AG10803 (cell line): Measurements from ENCODE around the gene CDH4.

Experiments used
- DNase-seq: peaks from one replicate; pipeline ENCODE4 v3.0.0; 2010; ENCODE audit warnings: low read depth
- H3K4me3 ChIP-seq: 2 replicates; pipeline ENCODE4 v1.5.1; 2011; ENCODE audit warnings: mild to moderate bottlenecking, low read length, control low read depth
- TF ChIP-seq, protein P1 (sequence below): conservative IDR thresholded peaks from 2 replicates; pipeline ENCODE4 v1.5.1; 2011; ENCODE audit warnings: mild to moderate bottlenecking, low read length, control low read depth, inconsistent platforms

Gene CDH4

DNA sequence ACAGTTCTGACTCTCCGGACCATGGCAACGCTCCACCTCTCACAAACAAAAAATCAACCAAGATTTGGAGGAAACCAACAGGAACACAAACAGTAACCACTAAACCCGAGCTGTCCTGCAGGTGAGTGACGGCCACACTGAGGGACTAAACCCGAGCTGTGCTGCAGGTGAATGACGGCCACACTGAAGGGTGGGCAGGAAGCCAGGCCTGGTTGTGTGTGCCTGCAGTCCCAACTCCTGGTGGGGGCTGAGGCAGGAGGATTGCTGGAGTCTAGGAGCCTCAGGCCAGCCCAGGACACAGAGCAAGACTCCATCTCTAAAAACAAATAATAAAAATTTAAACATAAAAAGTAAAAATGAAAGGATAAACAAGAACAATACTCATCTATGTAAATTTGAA lies 733.0 kb downstream of the CDH4 start:
- TF ChIP-seq, protein P1, sequence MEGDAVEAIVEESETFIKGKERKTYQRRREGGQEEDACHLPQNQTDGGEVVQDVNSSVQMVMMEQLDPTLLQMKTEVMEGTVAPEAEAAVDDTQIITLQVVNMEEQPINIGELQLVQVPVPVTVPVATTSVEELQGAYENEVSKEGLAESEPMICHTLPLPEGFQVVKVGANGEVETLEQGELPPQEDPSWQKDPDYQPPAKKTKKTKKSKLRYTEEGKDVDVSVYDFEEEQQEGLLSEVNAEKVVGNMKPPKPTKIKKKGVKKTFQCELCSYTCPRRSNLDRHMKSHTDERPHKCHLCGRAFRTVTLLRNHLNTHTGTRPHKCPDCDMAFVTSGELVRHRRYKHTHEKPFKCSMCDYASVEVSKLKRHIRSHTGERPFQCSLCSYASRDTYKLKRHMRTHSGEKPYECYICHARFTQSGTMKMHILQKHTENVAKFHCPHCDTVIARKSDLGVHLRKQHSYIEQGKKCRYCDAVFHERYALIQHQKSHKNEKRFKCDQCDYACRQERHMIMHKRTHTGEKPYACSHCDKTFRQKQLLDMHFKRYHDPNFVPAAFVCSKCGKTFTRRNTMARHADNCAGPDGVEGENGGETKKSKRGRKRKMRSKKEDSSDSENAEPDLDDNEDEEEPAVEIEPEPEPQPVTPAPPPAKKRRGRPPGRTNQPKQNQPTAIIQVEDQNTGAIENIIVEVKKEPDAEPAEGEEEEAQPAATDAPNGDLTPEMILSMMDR, result no peak
- H3K4me3 ChIP-seq, result no peak overlapping the region
- DNase-seq, result no peak

DNA sequence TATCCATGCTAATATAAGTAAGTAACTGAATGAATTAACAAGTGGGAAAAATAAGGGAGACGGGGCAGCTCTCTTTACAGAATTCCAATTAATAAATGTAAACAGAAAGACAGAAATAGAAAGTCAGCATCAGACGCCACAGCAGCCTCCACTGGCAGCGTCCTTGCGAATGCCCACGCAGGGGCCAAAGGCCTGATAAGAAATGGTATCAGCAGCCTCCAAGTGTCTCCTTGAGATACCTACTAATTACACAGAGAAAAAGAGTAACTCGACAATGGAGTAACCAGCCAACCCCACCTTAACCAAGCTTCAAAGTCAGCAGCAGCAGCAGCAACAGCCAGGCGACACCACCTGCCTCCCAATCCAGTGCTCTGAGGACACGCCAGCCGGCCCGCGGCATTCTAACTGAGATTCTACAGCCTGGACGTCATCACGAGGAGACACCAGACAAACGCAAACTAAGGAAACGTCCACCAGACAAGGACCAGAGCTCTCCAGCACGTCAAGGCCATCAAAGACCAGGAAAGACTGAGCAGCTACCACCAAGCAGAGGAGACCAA lies 734.8 kb downstream of the CDH4 start:
- TF ChIP-seq, protein P1, result no peak
- DNase-seq, result no peak
- no peak overlapping the region for H3K4me3 ChIP-seq

DNA sequence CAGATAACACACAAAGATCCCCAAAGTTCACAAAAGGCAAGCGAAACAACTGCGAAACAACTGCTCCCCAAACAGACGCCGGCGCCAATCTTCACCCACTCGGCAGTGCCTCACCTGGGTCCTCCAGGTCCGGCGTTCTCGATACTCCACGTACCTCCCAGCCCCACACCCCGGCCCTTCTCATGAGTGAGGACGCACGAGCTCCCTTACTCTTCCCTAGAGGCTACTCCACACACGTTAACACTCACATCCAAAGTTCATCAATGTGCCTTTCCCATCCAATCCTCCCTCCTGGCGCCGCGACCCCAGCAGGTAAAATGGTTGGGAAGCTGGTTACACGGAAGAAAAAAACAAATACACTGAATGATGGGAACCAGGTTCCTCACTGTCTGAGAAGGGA lies 736.6 kb downstream of the CDH4 start:
- DNase-seq, result no peak
- H3K4me3 ChIP-seq, result no peak overlapping the region
- TF ChIP-seq, protein P1, result no peak

DNA sequence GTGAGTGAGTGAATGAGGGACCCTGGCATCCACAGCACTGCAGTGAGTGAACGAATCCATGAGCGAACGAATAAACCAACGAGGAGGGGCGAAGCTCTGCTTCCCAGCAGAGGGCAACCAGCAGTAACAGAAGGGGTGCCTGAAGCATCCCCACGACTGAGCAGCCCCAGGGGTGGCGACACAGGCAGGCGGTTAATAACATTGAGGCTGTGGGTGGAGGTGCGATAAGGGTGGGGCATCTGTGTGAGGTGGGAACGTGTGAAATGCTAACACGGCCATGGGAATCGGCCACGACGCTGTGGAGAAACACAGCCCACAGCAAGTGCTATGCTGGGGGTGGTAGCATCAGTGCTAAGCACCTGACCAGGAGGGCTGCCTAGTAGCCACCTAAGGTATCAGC lies 737.7 kb downstream of the CDH4 start:
- no peak for DNase-seq
- H3K4me3 ChIP-seq, result no peak overlapping the region
- TF ChIP-seq, protein P1, result no peak
